Subcutaneous preadipocyte (primary cell): Measurements from ENCODE around the gene PTGS1. TPM values are rescaled to one million over a fixed set of nuclear protein-coding genes. Genes with fewer than 3 reads are reported as not detected.

Source experiments
- small RNA-seq: library from RNA; depleted of rRNA; stranded (forward); fragments of <200 nt; gene quantifications from one replicate; pipeline ENCODE3, GENCODE V24; 2012
- total RNA-seq: library from RNA; depleted of rRNA; stranded (reverse); fragments of >200 nt; gene quantifications from 2 replicates; pipeline ENCODE4 v1.2.3, GENCODE V29; 2012

The PTGS1 gene
- total RNA-seq: 39.9 and 83.0 TPM in 2 replicates

DNA sequence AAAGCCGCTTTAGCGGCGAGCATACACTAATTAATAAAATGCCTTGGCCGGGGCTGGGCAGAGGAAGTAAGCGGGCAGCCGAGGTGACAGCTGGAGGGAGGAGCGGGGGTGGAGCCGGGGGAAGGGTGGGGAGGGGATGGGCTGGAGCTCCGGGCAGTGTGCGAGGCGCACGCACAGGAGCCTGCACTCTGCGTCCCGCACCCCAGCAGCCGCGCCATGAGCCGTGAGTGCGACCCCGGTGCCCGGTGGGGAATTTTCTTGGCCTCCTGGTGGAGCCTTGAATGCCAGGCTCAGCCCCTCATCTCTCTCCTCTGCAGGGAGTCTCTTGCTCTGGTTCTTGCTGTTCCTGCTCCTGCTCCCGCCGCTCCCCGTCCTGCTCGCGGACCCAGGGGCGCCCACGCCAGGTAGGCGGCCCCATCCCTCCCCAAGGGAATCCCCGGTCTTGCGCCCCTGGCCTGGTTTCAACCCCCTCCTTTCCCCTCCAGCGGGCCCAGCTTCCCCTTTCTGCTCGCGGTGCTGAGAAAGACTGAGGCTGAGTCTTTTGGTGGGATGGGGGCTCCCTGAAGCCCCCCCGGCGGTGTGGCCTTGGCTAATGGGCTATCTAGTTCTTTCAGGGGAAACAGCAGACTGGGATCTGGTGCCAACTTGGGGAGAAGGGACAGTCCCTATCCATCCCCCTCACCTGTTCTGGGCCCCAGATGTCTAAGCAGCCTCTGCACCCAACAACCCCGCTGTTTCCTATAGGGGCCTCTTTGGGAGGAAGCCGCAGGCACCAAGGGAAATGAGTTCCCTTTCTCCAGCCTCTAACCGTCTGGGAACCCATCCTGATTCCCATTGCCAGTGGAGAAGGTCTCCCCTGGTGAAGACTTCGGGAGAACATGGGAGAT lies at the start of gene PTGS1:
Gene PTGS1 (plus strand): TSS at position 156 of the 887 bp plus-strand sequence. CDS start 61 bp downstream, at position 217.

Small RNA genes lying within 50 kb of the gene (small RNA-seq; reads per million reads assigned to genes)
- not detected for gene AL162424.1

Other genes with a start within 250 kb of the PTGS1 start
- 20.5 and 21.7 TPM in 2 replicates for gene NDUFA8, start 211.2 kb upstream of the PTGS1 start, total RNA-seq
- gene MORN5, start 211.1 kb upstream of the PTGS1 start, total RNA-seq: not detected in 2 replicates
- under 0.01 TPM in 1 of 2 replicates, not detected in the other for gene LHX6, start 142.1 kb upstream of the PTGS1 start, total RNA-seq
- 6.2 and 6.8 TPM in 2 replicates for gene RBM18, start 106.2 kb upstream of the PTGS1 start, total RNA-seq
- gene MRRF, start 106.1 kb upstream of the PTGS1 start, total RNA-seq: 42.6 and 44.0 TPM in 2 replicates
- gene OR1J1, start 106.9 kb downstream of the PTGS1 start, total RNA-seq: not detected in 2 replicates
- 0.20 and 0.73 TPM in 2 replicates for gene OR1J2, start 139.8 kb downstream of the PTGS1 start, total RNA-seq
- gene OR1J4, start 148.1 kb downstream of the PTGS1 start, total RNA-seq: not detected in 2 replicates
- not detected in 2 replicates for gene OR1N1, start 156.3 kb downstream of the PTGS1 start, total RNA-seq
- under 0.01 and 0.20 TPM in 2 replicates for gene OR1N2, start 182.1 kb downstream of the PTGS1 start, total RNA-seq
- gene OR1L8, start 212.4 kb downstream of the PTGS1 start, total RNA-seq: not detected in 2 replicates
- gene OR1Q1, start 243.7 kb downstream of the PTGS1 start, total RNA-seq: not detected in 2 replicates